Liver (tissue), 9 donors: Measurements from ENCODE around the gene KLHDC9. TPM values are rescaled to one million over a fixed set of nuclear protein-coding genes. Genes with fewer than 3 reads are reported as not detected.

ENCODE experiments used
- DNase-seq: peaks from one replicate; pipeline ENCODE4 v3.0.0-alpha.2; 2017; ENCODE audit warnings: low spot score
- H3K27ac ChIP-seq, 2 donors: one replicate each; pipeline ENCODE4 v1.7.0; 2013; ENCODE audit warnings: inconsistent platforms in 2 of 2, low read length in 2 of 2, control low read depth in 1 of 2, low read depth in 1 of 2, mild to moderate bottlenecking in 1 of 2
- H3K27me3 ChIP-seq, 4 donors: one replicate each; pipeline versions ENCODE4 v1.6.1 to v1.7.0; 2013; ENCODE audit warnings: low read length in 3 of 4, inconsistent platforms in 1 of 4, mild to moderate bottlenecking in 1 of 4, moderate library complexity in 1 of 4; ENCODE audit not compliant: control insufficient read depth in 4 of 4, insufficient read depth in 4 of 4
- H3K36me3 ChIP-seq, 4 donors: one replicate each; pipeline versions ENCODE4 v1.6.1 to v1.7.0; 2013; ENCODE audit warnings: low read length in 3 of 4, mild to moderate bottlenecking in 3 of 4, low read depth in 1 of 4, moderate library complexity in 1 of 4; ENCODE audit not compliant: control insufficient read depth in 4 of 4, insufficient read depth in 3 of 4
- H3K4me1 ChIP-seq, 4 donors: one replicate each; pipeline versions ENCODE4 v1.6.1 to v1.7.0; 2013; ENCODE audit warnings: low read length in 3 of 4, mild to moderate bottlenecking in 3 of 4, moderate library complexity in 1 of 4; ENCODE audit not compliant: control insufficient read depth in 4 of 4, insufficient read depth in 4 of 4
- H3K4me3 ChIP-seq, 3 donors: one replicate each; pipeline versions ENCODE4 v1.6.1 to v1.7.0; 2013; ENCODE audit warnings: low read length in 3 of 3, control low read depth in 1 of 3, low read depth in 1 of 3, mild to moderate bottlenecking in 1 of 3
- H3K9ac ChIP-seq, 2 donors: one replicate each; pipeline ENCODE4 v1.7.0; 2013; ENCODE audit warnings: low read length in 2 of 2, mild to moderate bottlenecking in 2 of 2, moderate library complexity in 2 of 2, control low read depth in 1 of 2, low read depth in 1 of 2
- H3K9me3 ChIP-seq, 4 donors: one replicate each; pipeline versions ENCODE4 v1.6.1 to v1.7.0; 2013; ENCODE audit warnings: low read length in 3 of 4; ENCODE audit not compliant: control insufficient read depth in 4 of 4
- CTCF ChIP-seq: fragments of 150-350 bp; IDR thresholded peaks from 2 replicates; pipeline ENCODE4 v1.5.1; 2017; ENCODE audit warnings: improper control_type of control experiment, low read depth, low read length; ENCODE audit not compliant: missing input control
- EGR1 ChIP-seq, 2 donors: IDR thresholded peaks; 2 replicates each; pipeline ENCODE4 v1.6.1; 2016 to 2018; ENCODE audit warnings: antibody characterized with exemption in 2 of 2, low read depth in 2 of 2
- FOXA2 ChIP-seq: IDR thresholded peaks from 2 replicates; pipeline ENCODE4 v1.6.1; 2016; ENCODE audit warnings: antibody characterized with exemption
- GABPA ChIP-seq, 2 donors: IDR thresholded peaks in 1 of 2; conservative IDR thresholded peaks in 1 of 2; 2 replicates each; pipeline ENCODE4 v1.6.1; 2016; ENCODE audit warnings: antibody characterized with exemption in 2 of 2, mild to moderate bottlenecking in 1 of 2, moderate library complexity in 1 of 2
- HNF4A ChIP-seq, 2 donors: conservative IDR thresholded peaks; 2 replicates each; pipeline ENCODE4 v1.6.1; 2016; ENCODE audit warnings: antibody characterized with exemption in 2 of 2, mild to moderate bottlenecking in 2 of 2
- HNF4G ChIP-seq: IDR thresholded peaks from 2 replicates; pipeline ENCODE4 v1.6.1; 2016; ENCODE audit warnings: antibody characterized with exemption
- JUND ChIP-seq, 2 donors: IDR thresholded peaks; 2 replicates each; pipeline ENCODE4 v1.6.1; 2016; ENCODE audit warnings: antibody characterized with exemption in 2 of 2
- MAX ChIP-seq: IDR thresholded peaks from 2 replicates; pipeline ENCODE4 v1.6.1; 2016; ENCODE audit warnings: antibody characterized with exemption
- NR2F2 ChIP-seq: IDR thresholded peaks from 2 replicates; pipeline ENCODE4 v1.6.1; 2016; ENCODE audit warnings: antibody characterized with exemption
- RAD21 ChIP-seq, 2 donors: IDR thresholded peaks; 2 replicates each; pipeline ENCODE4 v1.6.1; 2016; ENCODE audit warnings: antibody characterized with exemption in 2 of 2, mild to moderate bottlenecking in 2 of 2
- REST ChIP-seq: IDR thresholded peaks from 2 replicates; pipeline ENCODE4 v1.6.1; 2016; ENCODE audit warnings: antibody characterized with exemption, mild to moderate bottlenecking
- RXRA ChIP-seq, 2 donors: IDR thresholded peaks; 2 replicates each; pipeline ENCODE4 v1.6.1; 2017 to 2018; ENCODE audit warnings: antibody characterized with exemption in 2 of 2, mild to moderate bottlenecking in 1 of 2
- SP1 ChIP-seq: IDR thresholded peaks from 2 replicates; pipeline ENCODE4 v1.6.1; 2018; ENCODE audit warnings: antibody characterized with exemption, mild to moderate bottlenecking
- TAF1 ChIP-seq: conservative IDR thresholded peaks from 2 replicates; pipeline ENCODE4 v1.6.1; 2016; ENCODE audit warnings: antibody characterized with exemption, mild to moderate bottlenecking
- YY1 ChIP-seq: IDR thresholded peaks from 2 replicates; pipeline ENCODE4 v1.6.1; 2016; ENCODE audit warnings: antibody characterized with exemption, mild to moderate bottlenecking
- WGBS: extraction: QIAGEN DNeasy Blood & Tissue Kit; methylation state at CpG from one replicate; pipeline ENCODE4 v1.1.7; 2013; 5-methylcytosine and 5-hydroxymethylcytosine counted together
- polyA plus RNA-seq, 2 donors: library from polyadenylated mRNA; stranded (reverse) in 1 of 2; unstranded in 1 of 2; fragments of 200-250 nt in 1 of 2; fragments of >200 nt in 1 of 2; fragmentation: Nextera tagmentation in 1 of 2; extraction: Ambion mirVana in 1 of 2; gene quantifications; one replicate each; pipeline versions ENCODE4 v1.2.1 to v1.2.3, GENCODE V29; 2013 to 2015
- total RNA-seq, 2 donors: library from RNA; depleted of rRNA; stranded (reverse); fragments of >200 nt; gene quantifications; one replicate each; pipeline ENCODE4 v1.2.3, GENCODE V29; 2014
- TF ChIP-seq, protein P1 (sequence below): IDR thresholded peaks from 2 replicates; pipeline ENCODE4 v1.6.1; 2016; ENCODE audit warnings: antibody characterized with exemption
- TF ChIP-seq, protein P2 (sequence below): IDR thresholded peaks from 2 replicates; pipeline ENCODE4 v1.6.1; 2016; ENCODE audit warnings: antibody characterized with exemption
- donor health status: healthy.
- donor health status: healthy.
- donor health status: healthy.
- donor health status: healthy.
- donor health status: healthy.

KLHDC9 gene
- total and polyA plus RNA-seq, 4 donors, result 1.9 to 3.3 (median 2.6) TPM

DNA sequence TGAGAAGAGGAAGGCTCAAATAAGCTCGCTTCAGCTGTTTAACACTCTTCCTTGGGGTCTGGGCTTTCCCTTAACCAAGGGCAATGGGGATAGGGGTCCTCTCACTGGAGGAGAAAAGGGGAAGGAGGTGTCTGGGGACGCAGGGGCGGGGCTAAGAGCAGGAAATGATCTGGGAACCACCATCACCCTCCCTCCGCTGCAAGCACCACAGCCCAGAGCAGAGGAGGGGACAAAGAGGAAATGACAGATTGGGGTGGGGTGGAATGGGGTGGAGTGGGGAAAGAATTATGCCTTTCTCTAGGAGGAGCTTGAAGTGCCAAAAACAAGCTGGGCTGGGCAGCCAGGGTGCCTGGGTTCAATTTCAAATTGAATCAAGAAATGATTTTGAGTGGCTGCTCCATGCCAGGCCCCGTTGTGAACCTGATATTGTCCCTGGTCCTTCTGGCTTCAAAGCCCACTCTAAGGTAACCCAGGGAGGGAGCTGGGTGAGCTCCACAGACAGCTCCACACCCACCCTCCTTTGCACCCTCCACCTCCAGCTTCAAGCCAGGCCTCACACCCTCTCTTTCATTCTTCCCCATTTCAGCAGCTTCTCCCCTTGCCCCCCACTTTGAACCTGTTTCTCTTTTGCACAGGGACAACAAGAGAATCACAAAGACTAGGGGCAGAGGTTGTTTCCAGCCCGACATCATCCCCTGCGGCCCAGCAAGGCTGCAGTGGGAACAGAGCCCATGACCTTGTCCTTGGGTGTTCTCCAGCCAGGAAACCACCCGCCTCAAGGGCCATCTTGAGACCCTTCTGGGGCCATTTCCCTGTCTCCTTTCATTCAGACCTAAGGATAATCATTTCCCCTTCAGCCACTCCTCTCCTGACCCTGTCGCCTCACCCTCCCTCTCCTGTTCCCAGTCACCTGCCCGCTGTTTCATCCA lies 29.6 kb upstream of the KLHDC9 start:
- Histone ChIP-seq H3K4me1 (no peaks in the 10 kb centered on the region), H3K27me3 (no peaks in the 10 kb centered on the region), H3K36me3 (no peaks in the 10 kb centered on the region), H3K9me3 (no peaks in the 10 kb centered on the region), H3K4me3 (peak overlapping the region in 2 of 3 donors; percentile 30 to 48), H3K9ac (peak overlapping the region in 1 of 2 donors; percentile 66), H3K27ac (peak overlapping the region; percentile 85 to 87)
- WGBS, result 64% methylated on average over 10 of the region's 10 CpGs
- TF ChIP-seq HNF4G (no peak), CTCF (no peak), JUND (IDR thresholded peaks at IDR 0.05) (no peak), MAX (no peak), FOXA2 (no peak), NR2F2 (no peak), HNF4A (conservative IDR thresholded peaks at IDR 0.05) (no peak), GABPA (IDR thresholded peaks at IDR 0.05 in 1 of 2, conservative IDR thresholded peaks at IDR 0.05 in 1 of 2) (no peak), RXRA (IDR thresholded peaks at IDR 0.05) (no peak), TAF1 (no peak), RAD21 (IDR thresholded peaks at IDR 0.05) (no peak), EGR1 (IDR thresholded peaks at IDR 0.05; ENCODE audit: low read depth in 2 of 2) (no peak), YY1 (no peak), SP1 (no peak), REST (no peak)
- TF ChIP-seq, protein P1, sequence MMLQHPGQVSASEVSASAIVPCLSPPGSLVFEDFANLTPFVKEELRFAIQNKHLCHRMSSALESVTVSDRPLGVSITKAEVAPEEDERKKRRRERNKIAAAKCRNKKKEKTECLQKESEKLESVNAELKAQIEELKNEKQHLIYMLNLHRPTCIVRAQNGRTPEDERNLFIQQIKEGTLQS, result no peak
- TF ChIP-seq, protein P2, sequence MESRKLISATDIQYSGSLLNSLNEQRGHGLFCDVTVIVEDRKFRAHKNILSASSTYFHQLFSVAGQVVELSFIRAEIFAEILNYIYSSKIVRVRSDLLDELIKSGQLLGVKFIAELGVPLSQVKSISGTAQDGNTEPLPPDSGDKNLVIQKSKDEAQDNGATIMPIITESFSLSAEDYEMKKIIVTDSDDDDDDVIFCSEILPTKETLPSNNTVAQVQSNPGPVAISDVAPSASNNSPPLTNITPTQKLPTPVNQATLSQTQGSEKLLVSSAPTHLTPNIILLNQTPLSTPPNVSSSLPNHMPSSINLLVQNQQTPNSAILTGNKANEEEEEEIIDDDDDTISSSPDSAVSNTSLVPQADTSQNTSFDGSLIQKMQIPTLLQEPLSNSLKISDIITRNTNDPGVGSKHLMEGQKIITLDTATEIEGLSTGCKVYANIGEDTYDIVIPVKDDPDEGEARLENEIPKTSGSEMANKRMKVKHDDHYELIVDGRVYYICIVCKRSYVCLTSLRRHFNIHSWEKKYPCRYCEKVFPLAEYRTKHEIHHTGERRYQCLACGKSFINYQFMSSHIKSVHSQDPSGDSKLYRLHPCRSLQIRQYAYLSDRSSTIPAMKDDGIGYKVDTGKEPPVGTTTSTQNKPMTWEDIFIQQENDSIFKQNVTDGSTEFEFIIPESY, result no peak
- no peak for DNase-seq
